ENCODE results near the gene MCF2L2. TPM values are rescaled to one million over a fixed set of nuclear protein-coding genes. Genes with fewer than 3 reads are reported as not detected.

Gene MCF2L2
- total and polyA plus RNA-seq, 2 donors (not counting 3 experiments of a cell fraction or from before 2014, with no cell fraction given): 0.15 to 1.1 TPM

- no peak overlapping the region for H3K27ac ChIP-seq (ENCODE audit: insufficient read depth, low read depth, low read length)
- no peak overlapping the region for H2AFZ ChIP-seq (ENCODE audit: low read depth, low read length)
- CTCF ChIA-PET: interaction anchor here (0.7 kb wide), 1 partner anchor 12 kb away, joined by 3 read pairs; no protein-coding TSS in a partner anchor
- peaks cover 9 to 12% of the 10 kb centered on the region in 2 experiments for H3K27me3 ChIP-seq (ENCODE audit: control insufficient read depth in 2 of 2, insufficient read depth in 2 of 2, low read length in 2 of 2)
- no peaks in the 10 kb centered on the region for H4K20me1 ChIP-seq (replicated peaks; ENCODE audit: control insufficient read depth, extremely low read depth, insufficient read depth, low read length)
- POLR2A ChIA-PET: no interaction called here
- no peak overlapping the region for H3K9ac ChIP-seq (replicated peaks; ENCODE audit: extremely low read depth, insufficient read depth, low read length)
- dilution Hi-C loops (cut with MboI; ENCODE audit: extremely low pct_ligation_motif_present, low sequenced_read_pairs): no loop called here
- intact Hi-C loops (cut with micrococcal nuclease): no loop called here
- no peaks in the 10 kb centered on the region for H3K79me2 ChIP-seq (ENCODE audit: control insufficient read depth, insufficient read depth, low read length)
- TF ChIP-seq FOS (IDR thresholded peaks at IDR 0.05; ENCODE audit: borderline replicate concordance, insufficient read depth, low read length) (no peak), MYC (IDR thresholded peaks at IDR 0.05; ENCODE audit: low read depth, low read length) (no peak), JUN (IDR thresholded peaks at IDR 0.05; ENCODE audit: borderline replicate concordance, insufficient read depth, insufficient read length, low read depth) (no peak), POLR2AphosphoS5 (IDR thresholded peaks at IDR 0.05; ENCODE audit: insufficient read depth, low read depth, low read length) (no peak), POLR2A (IDR thresholded peaks at IDR 0.05; ENCODE audit: low read depth, low read length) (no peak), EZH2 (IDR thresholded peaks at IDR 0.05; ENCODE audit: borderline replicate concordance, low read depth, low read length, severe bottlenecking) (no peak), GATA2 (IDR thresholded peaks at IDR 0.05; ENCODE audit: insufficient read depth, insufficient read length, low read depth, low read length) (no peak)
- H3K4me1 ChIP-seq (ENCODE audit: control insufficient read depth, extremely low read depth, insufficient read depth, low read length): no peaks in the 10 kb centered on the region
- no peaks in the 10 kb centered on the region for H3K9me1 ChIP-seq (replicated peaks; ENCODE audit: control insufficient read depth, extremely low read depth, insufficient read depth, low read length)
- H3K4me3 ChIP-seq (replicated peaks in 1 of 3; ENCODE audit: insufficient read depth in 1 of 3, low read depth in 1 of 3, low read length in 3 of 3): no peak overlapping the region
- H3K4me2 ChIP-seq (ENCODE audit: insufficient read depth, low read length): no peak overlapping the region
- DNase-seq (ENCODE audit: low read depth, low spot score) (no peak), FAIRE-seq (no peak)
- H3K36me3 ChIP-seq (ENCODE audit: control insufficient read depth in 2 of 2, extremely low read depth in 1 of 2, insufficient read depth in 2 of 2, low read length in 2 of 2): no peaks in the 10 kb centered on the region
- H3K9me3 ChIP-seq (replicated peaks; ENCODE audit: control insufficient read depth, insufficient read depth, low read length): no peaks in the 10 kb centered on the region
- BruUV-seq (replicated peaks): no TSS peak
Measured at GRCh38 chr3:183437666-183438564, 9.5 kb upstream of the MCF2L2 start.

- POLR2A ChIA-PET: no interaction called here
Measured at GRCh38 chr3:183437061-183437460, 8.6 kb upstream of the MCF2L2 start.

More at GRCh38 chr3:183437061-183437460, 8.6 kb upstream of the MCF2L2 start:
- H3K36me3 ChIP-seq (ENCODE audit: control insufficient read depth in 2 of 2, extremely low read depth in 1 of 2, insufficient read depth in 2 of 2, low read length in 2 of 2): no peaks in the 10 kb centered on the region
- no peaks in the 10 kb centered on the region for H3K9me3 ChIP-seq (replicated peaks; ENCODE audit: control insufficient read depth, insufficient read depth, low read length)
- no peaks in the 10 kb centered on the region for H3K9me1 ChIP-seq (replicated peaks; ENCODE audit: control insufficient read depth, extremely low read depth, insufficient read depth, low read length)
- H3K9ac ChIP-seq (replicated peaks; ENCODE audit: extremely low read depth, insufficient read depth, low read length): no peak overlapping the region
- no peaks in the 10 kb centered on the region for H4K20me1 ChIP-seq (replicated peaks; ENCODE audit: control insufficient read depth, extremely low read depth, insufficient read depth, low read length)
- H3K79me2 ChIP-seq (ENCODE audit: control insufficient read depth, insufficient read depth, low read length): no peaks in the 10 kb centered on the region
- dilution Hi-C loops (cut with MboI; ENCODE audit: extremely low pct_ligation_motif_present, low sequenced_read_pairs): no loop called here
- no peak for DNase-seq (ENCODE audit: low read depth, low spot score)
- TF ChIP-seq MYC (IDR thresholded peaks at IDR 0.05; ENCODE audit: low read depth, low read length) (no peak), MAX (IDR thresholded peaks at IDR 0.05; ENCODE audit: insufficient read depth, insufficient read length) (no peak), POLR2A (IDR thresholded peaks at IDR 0.05; ENCODE audit: low read depth, low read length) (no peak), EZH2 (IDR thresholded peaks at IDR 0.05; ENCODE audit: borderline replicate concordance, low read depth, low read length, severe bottlenecking) (no peak), CTCF (IDR thresholded peaks at IDR 0.05; ENCODE audit: extremely low read depth in 1 of 2, insufficient read depth in 1 of 2, low read depth in 1 of 2, low read length in 2 of 2) (no peak), JUN (IDR thresholded peaks at IDR 0.05; ENCODE audit: borderline replicate concordance, insufficient read depth, insufficient read length, low read depth) (no peak), FOS (IDR thresholded peaks at IDR 0.05; ENCODE audit: borderline replicate concordance, insufficient read depth, low read length) (no peak), POLR2AphosphoS5 (IDR thresholded peaks at IDR 0.05; ENCODE audit: insufficient read depth, low read depth, low read length) (no peak), GATA2 (IDR thresholded peaks at IDR 0.05; ENCODE audit: insufficient read depth, insufficient read length, low read depth, low read length) (no peak)
- BruUV-seq (replicated peaks): no TSS peak
- no peak overlapping the region for H3K27ac ChIP-seq (ENCODE audit: insufficient read depth, low read depth, low read length)
- H3K27me3 ChIP-seq (ENCODE audit: control insufficient read depth in 2 of 2, insufficient read depth in 2 of 2, low read length in 2 of 2): peaks cover 11 to 14% of the 10 kb centered on the region in 2 experiments
- H3K4me1 ChIP-seq (ENCODE audit: control insufficient read depth, extremely low read depth, insufficient read depth, low read length): no peaks in the 10 kb centered on the region
- CTCF ChIA-PET: no interaction called here
- FAIRE-seq: no peak
- no peak overlapping the region for H3K4me3 ChIP-seq (replicated peaks in 1 of 3; ENCODE audit: insufficient read depth in 1 of 3, low read depth in 1 of 3, low read length in 3 of 3)
- H3K4me2 ChIP-seq (ENCODE audit: insufficient read depth, low read length): no peak overlapping the region
- no peak overlapping the region for H2AFZ ChIP-seq (ENCODE audit: low read depth, low read length)
- intact Hi-C loops (cut with micrococcal nuclease): no loop called here
